Caco-2 (cell line): ENCODE data around the gene GRK2. TPM values are rescaled to one million over a fixed set of nuclear protein-coding genes. Genes with fewer than 3 reads are reported as not detected.

Experiments
- BruUV-seq: library from RNA; stranded (reverse); fragments of 400-500 nt; replicated peaks from 2 replicates; lab custom pipeline; 2021; lab: Mats Ljungman, UMichigan
- CTCF ChIA-PET: fragments of 300-600 bp; sonication (Branson Sonifier 250); formaldehyde crosslinking; loops from one replicate; lab custom pipeline; 2022; ENCODE audit warnings: antibody characterized with exemption; lab: Charles Lee
- POLR2A ChIA-PET: fragments of 300-600 bp; sonication (Branson Sonifier 250); formaldehyde crosslinking; loops from one replicate; lab custom pipeline; 2022; ENCODE audit warnings: antibody characterized with exemption; lab: Charles Lee
- DNase-seq, 2 experiments: peaks; one replicate each; pipeline versions ENCODE4 v3.0.0 to v3.0.0-alpha.2; 2020 to 2022
- H3K27me3 ChIP-seq: replicated peaks from 2 replicates; pipeline ENCODE4 v1.6.0; 2011; ENCODE audit warnings: low read length; ENCODE audit not compliant: control insufficient read depth, insufficient read depth
- H3K36me3 ChIP-seq: 2 replicates; pipeline ENCODE4 v1.5.1; 2011; ENCODE audit warnings: low read length; ENCODE audit not compliant: control insufficient read depth, insufficient read depth
- H3K4me1 ChIP-seq: fragments of 250-450 bp; sonication (Bioruptor Pico); 2 replicates; pipeline ENCODE4 v1.5.1; 2020; ENCODE audit warnings: mild to moderate bottlenecking
- H3K4me3 ChIP-seq: 2 replicates; pipeline ENCODE4 v1.5.1; 2011; ENCODE audit warnings: low read depth, mild to moderate bottlenecking, control low read depth, low read length
- H3K9me3 ChIP-seq: fragments of 250-450 bp; sonication (Bioruptor Pico); 2 replicates; pipeline ENCODE4 v1.5.1; 2020; ENCODE audit warnings: mild to moderate bottlenecking, moderate library complexity
- H3K27ac Mint-ChIP-seq: one replicate; pipeline ENCODE4 v1.8.0; 2022; ENCODE audit warnings: mixed read lengths; ENCODE audit not compliant: unreplicated experiment
- H3K27me3 Mint-ChIP-seq: one replicate; pipeline ENCODE4 v1.8.0; 2022; ENCODE audit warnings: mixed read lengths; ENCODE audit not compliant: insufficient read depth, unreplicated experiment
- H3K36me3 Mint-ChIP-seq: one replicate; pipeline ENCODE4 v1.8.0; 2022; ENCODE audit warnings: mild to moderate bottlenecking, mixed read lengths; ENCODE audit not compliant: insufficient read depth, unreplicated experiment
- H3K4me1 Mint-ChIP-seq: one replicate; pipeline ENCODE4 v1.8.0; 2022; ENCODE audit warnings: low read depth, mixed read lengths; ENCODE audit not compliant: unreplicated experiment
- H3K4me3 Mint-ChIP-seq: one replicate; pipeline ENCODE4 v1.8.0; 2022; ENCODE audit warnings: mild to moderate bottlenecking, moderate library complexity, mixed read lengths; ENCODE audit not compliant: unreplicated experiment
- H3K9me3 Mint-ChIP-seq: one replicate; pipeline ENCODE4 v1.8.0; 2022; ENCODE audit warnings: mixed read lengths; ENCODE audit not compliant: unreplicated experiment
- intact Hi-C: fragments of 100-400 bp; cut with micrococcal nuclease; formaldehyde crosslinking; loops from one replicate; pipeline ENCODE4 v1.10.0; 2022; ENCODE audit not compliant: unreplicated experiment
- total RNA-seq: library from RNA; stranded (reverse); gene quantifications from 2 replicates; pipeline ENCODE4 v1.2.3, GENCODE V29; 2022
- TF ChIP-seq, protein P1 (sequence below), 2 experiments: fragments of 200-600 bp in 1 of 2; IDR thresholded peaks; 1 replicate in 1 of 2; 2 replicates in 1 of 2; pipeline versions ENCODE4 v1.5.1 to v1.8.0; 2011 to 2022; ENCODE audit warnings: antibody characterized with exemption in 1 of 2, control low read depth in 1 of 2, inconsistent platforms in 1 of 2, low read depth in 1 of 2, low read length in 1 of 2, mild to moderate bottlenecking in 1 of 2, moderate library complexity in 1 of 2; ENCODE audit not compliant: insufficient read depth in 1 of 2, severe bottlenecking in 1 of 2, unreplicated experiment in 1 of 2

The GRK2 gene
- total RNA-seq, 1 experiment from 2014 or later, result 120 TPM

DNA sequence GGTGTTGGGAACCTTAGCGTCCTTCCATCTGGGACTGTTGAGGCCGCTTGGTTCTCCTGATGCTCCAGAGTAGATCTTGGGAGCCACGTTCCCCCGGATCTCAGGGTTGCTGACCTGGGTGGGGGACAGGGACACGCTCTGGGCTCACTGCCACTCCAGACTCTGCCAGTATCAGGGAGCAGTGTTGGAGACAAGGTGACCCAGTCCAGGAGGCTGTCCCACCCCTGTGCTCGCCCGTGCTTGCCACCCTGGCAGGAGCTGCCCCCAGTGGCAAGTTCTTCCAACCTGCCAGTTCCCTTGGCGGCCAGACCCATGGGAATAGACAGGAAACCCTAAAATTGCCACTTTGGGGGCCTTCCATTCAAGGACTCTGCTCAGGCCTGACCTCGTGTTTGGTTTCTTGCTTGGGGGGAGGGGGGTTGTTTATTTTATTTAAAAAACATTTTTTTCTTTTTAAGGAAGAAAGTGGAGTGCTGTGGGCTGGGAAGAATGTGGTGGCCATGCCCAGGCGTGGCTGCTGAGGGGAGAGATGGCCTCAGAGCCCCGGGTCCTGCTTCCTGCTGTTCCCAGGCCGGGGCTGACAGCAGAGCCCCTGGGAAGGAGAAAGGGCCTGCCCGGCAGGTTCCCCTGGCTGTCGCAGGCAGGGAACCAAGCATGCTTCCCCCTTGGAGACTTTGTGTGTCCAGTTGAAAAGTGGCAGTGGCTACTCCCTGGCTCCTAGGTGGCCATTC lies 7.2 kb downstream of the GRK2 start:
- Mint-ChIP-seq H3K27ac (no peak overlapping the region), H3K4me1 (peaks cover 8% of the 10 kb centered on the region), H3K9me3 (no peaks in the 10 kb centered on the region), H3K27me3 (no peaks in the 10 kb centered on the region), H3K36me3 (peaks cover 50% of the 10 kb centered on the region), H3K4me3 (no peak overlapping the region)
- CTCF ChIA-PET, result no interaction called here
- TF ChIP-seq, protein P1, sequence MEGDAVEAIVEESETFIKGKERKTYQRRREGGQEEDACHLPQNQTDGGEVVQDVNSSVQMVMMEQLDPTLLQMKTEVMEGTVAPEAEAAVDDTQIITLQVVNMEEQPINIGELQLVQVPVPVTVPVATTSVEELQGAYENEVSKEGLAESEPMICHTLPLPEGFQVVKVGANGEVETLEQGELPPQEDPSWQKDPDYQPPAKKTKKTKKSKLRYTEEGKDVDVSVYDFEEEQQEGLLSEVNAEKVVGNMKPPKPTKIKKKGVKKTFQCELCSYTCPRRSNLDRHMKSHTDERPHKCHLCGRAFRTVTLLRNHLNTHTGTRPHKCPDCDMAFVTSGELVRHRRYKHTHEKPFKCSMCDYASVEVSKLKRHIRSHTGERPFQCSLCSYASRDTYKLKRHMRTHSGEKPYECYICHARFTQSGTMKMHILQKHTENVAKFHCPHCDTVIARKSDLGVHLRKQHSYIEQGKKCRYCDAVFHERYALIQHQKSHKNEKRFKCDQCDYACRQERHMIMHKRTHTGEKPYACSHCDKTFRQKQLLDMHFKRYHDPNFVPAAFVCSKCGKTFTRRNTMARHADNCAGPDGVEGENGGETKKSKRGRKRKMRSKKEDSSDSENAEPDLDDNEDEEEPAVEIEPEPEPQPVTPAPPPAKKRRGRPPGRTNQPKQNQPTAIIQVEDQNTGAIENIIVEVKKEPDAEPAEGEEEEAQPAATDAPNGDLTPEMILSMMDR (IDR thresholded peaks at IDR 0.05; ENCODE audit: insufficient read depth in 1 of 2, low read depth in 1 of 2, low read length in 1 of 2, severe bottlenecking in 1 of 2, unreplicated experiment in 1 of 2), result no peak
- POLR2A ChIA-PET, result interaction anchor here (0.7 kb wide), 2 partner anchors 27 to 80 kb away, joined by 3 to 6 read pairs; partner anchors contain the start of gene POLD4
- Histone ChIP-seq H3K4me1 (no peaks in the 10 kb centered on the region; the same call in 1 of the 2 replicates), H3K27me3 (no peaks in the 10 kb centered on the region), H3K4me3 (no peak overlapping the region), H3K36me3 (peaks cover 7% of the 10 kb centered on the region), H3K9me3 (no peaks in the 10 kb centered on the region)
- peak in 1 of 2 experiments; percentile 38 for DNase-seq
- no TSS peak for BruUV-seq
- intact Hi-C loops, result no loop called here

DNA sequence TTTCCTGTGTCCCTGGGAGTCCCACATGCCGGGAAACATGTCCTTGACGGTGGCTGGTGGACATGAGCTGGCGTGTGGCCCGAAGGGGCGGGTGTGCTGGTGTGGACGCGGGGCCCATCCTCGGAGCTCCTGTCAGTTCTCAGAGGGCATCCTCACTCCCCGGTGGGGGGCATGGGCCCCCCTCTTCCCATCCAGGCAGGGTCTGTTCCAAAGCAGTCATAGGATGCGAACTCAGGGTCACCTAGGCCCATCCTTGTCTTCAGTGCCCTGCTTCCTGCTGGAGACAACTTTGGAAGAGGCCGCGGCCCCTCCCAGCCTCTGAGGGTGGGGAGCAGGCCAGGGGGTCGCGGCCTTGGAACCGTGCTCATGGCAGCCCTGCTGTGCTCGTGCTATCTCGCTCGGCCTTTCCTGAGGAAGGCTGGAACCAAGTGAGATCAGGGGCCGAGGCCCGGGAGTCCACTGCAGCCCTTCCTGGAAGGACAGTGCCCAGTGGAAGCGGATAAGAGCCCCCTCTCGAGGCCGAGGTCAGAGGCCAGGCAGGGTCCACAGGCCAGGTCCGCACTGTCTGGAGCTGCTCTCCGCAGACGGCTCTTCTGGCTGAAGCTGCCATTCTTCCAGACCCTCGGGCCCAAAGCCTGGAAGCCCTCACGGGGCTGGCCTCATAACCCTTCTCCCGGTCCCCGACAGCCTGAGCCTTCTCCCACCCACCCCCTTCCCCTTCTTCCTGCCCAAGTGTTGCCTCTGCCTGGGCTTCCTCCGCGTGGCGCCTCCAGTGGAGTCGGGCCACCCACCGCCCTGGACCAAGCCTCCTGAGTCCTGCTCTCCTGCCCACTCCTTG lies 8.7 kb downstream of the GRK2 start:
- peaks cover 7% of the 10 kb centered on the region for H3K36me3 ChIP-seq
- Mint-ChIP-seq H3K4me3 (no peak overlapping the region), H3K9me3 (no peaks in the 10 kb centered on the region), H3K36me3 (peaks cover 63% of the 10 kb centered on the region), H3K27me3 (no peaks in the 10 kb centered on the region), H3K4me1 (peaks cover 8% of the 10 kb centered on the region), H3K27ac (no peak overlapping the region)
- ChIA-PET POLR2A (interaction anchor here (0.6 kb wide), 1 partner anchor 126 kb away, joined by 3 read pairs; the partner anchor contains the start of gene PPP1CA), CTCF (no interaction called here)
- BruUV-seq, result no TSS peak
- no peak overlapping the region for H3K4me3 ChIP-seq
- intact Hi-C loops, result no loop called here
- H3K9me3 ChIP-seq, result no peaks in the 10 kb centered on the region
- TF ChIP-seq, protein P1 (IDR thresholded peaks at IDR 0.05; ENCODE audit: insufficient read depth in 1 of 2, low read depth in 1 of 2, low read length in 1 of 2, severe bottlenecking in 1 of 2, unreplicated experiment in 1 of 2), result no peak
- no peaks in the 10 kb centered on the region; the same call in 1 of the 2 replicates for H3K4me1 ChIP-seq
- H3K27me3 ChIP-seq, result no peaks in the 10 kb centered on the region
- no peak for DNase-seq
